Testis (tissue), 5 donors: ENCODE results near the gene LHX4. TPM values are rescaled to one million over a fixed set of nuclear protein-coding genes. Genes with fewer than 3 reads are reported as not detected.

Source experiments
- DNase-seq: peaks from one replicate; pipeline ENCODE4 v3.0.0-alpha.2; 2019
- H3K27ac ChIP-seq, 2 donors: fragments of 200-600 bp; sonication (generic); one replicate each; pipeline ENCODE4 v1.5.1; 2019
- H3K27me3 ChIP-seq: fragments of 200-600 bp; sonication (generic); one replicate; pipeline ENCODE4 v1.5.1; 2019
- H3K36me3 ChIP-seq: fragments of 200-600 bp; sonication (generic); one replicate; pipeline ENCODE4 v1.5.1; 2017; ENCODE audit warnings: low read depth; ENCODE audit errors: missing control alignments
- H3K4me1 ChIP-seq: fragments of 200-600 bp; sonication (generic); one replicate; pipeline ENCODE4 v1.5.1; 2019
- H3K4me3 ChIP-seq, 2 donors: fragments of 200-600 bp; sonication (generic); one replicate each; pipeline ENCODE4 v1.5.1; 2017 to 2019
- H3K9me3 ChIP-seq: fragments of 200-600 bp; sonication (generic); one replicate; pipeline ENCODE4 v1.5.1; 2017
- POLR2A ChIP-seq: fragments of 450-650 bp; IDR thresholded peaks from one replicate; pipeline ENCODE4 v1.6.1; 2017; ENCODE audit warnings: antibody characterized with exemption, mild to moderate bottlenecking, moderate library complexity
- WGBS, 2 donors: methylation state at CpG; one replicate each; pipeline ENCODE4 v1.1.5; 2018; 5-methylcytosine and 5-hydroxymethylcytosine counted together
- intact Hi-C: fragments of 100-400 bp; cut with DNase I; formaldehyde crosslinking; loops from one replicate; pipeline ENCODE4 v1.15.1; 2023; ENCODE audit warnings: low total_unique reads
- long read RNA-seq, 2 donors: transcript quantifications; one replicate each; lab custom pipeline, GENCODE V29; 2026
- polyA plus RNA-seq: library from polyadenylated mRNA; stranded (reverse); fragments of 350-450 nt; fragmentation: Illumina TruSeq; extraction: RNeasy Lipid Tissue Mini Kit (QIAGEN cat#74804); gene quantifications from one replicate; pipeline ENCODE4 v1.2.3, GENCODE V29; 2014; ENCODE audit warnings: low read depth, low replicate concordance; ENCODE audit not compliant: insufficient read depth
- total RNA-seq, 2 donors: library from RNA; depleted of rRNA; stranded (reverse); fragments of >200 nt; gene quantifications; one replicate each; pipeline ENCODE4 v1.2.3, GENCODE V29; 2016
- TF ChIP-seq, protein P1 (sequence below), 3 experiments: fragments of 450-650 bp in 2 of 3; fragments of 200-600 bp in 1 of 3; sonication (generic) in 1 of 3; IDR thresholded peaks; one replicate each; pipeline ENCODE4 v1.5.1; 2016 to 2019; ENCODE audit warnings: antibody characterized with exemption in 3 of 3, mild to moderate bottlenecking in 2 of 3, moderate library complexity in 1 of 3

LHX4 gene
- 1 to 10 TPM in 1 of 2 donors, under 1 TPM in 1; 0.63 to 1.3 TPM for total RNA-seq
- polyA plus RNA-seq = 5.2 TPM
- long read RNA-seq, donor 1 = 0 reads
- long read RNA-seq, donor 2 = 0 reads

DNA sequence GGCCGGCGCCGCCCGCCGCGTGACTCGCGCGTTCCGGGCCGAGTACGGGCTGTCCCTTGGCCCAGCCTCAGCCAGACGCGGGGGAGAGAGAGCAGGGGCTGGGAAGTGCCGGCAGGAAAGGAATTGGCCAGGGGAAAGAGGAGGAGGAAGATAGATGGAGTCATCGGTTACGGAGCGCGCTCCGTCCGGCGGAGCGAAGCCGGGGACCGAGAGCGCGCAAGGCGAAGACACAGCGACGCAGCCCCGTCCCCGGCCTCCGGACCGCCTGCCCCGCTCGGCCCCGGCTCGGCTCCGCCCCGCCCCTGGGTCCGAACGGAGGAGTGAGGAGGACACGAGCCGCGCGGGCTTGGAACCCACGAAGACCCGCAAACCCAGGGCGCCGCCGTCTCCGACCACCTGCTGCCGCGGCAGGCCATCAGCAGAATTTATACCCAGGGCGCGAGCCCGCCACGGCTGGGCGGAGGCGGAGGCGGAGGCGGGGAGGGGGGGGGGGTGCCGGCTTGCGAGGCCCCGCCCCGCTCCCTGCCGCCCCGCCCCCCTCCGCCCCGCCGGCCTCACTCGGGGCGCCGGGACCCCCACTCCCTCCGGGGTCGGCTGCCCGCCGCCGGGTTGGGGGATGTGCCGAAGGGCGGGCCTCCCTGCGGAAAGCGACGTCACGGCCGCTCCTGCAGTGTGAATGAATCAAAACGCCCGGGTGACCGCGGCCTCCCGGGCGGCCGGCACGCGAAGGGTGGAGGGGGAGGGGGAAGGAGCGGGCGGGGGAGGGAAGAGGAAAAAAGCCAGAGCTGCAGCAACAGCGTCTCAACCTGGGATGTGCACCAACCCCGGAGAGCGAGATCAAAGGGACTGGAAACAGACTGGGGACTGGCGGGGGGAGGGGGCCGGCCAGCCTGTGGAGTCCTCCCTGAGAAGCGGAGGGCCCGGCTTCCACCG lies at the start of gene LHX4:
Gene LHX4, plus strand, starts transcription at position 782 of the 933 bp plus-strand sequence. CDS start 266 bp downstream, outside the sequence.
- TF ChIP-seq, protein P1, sequence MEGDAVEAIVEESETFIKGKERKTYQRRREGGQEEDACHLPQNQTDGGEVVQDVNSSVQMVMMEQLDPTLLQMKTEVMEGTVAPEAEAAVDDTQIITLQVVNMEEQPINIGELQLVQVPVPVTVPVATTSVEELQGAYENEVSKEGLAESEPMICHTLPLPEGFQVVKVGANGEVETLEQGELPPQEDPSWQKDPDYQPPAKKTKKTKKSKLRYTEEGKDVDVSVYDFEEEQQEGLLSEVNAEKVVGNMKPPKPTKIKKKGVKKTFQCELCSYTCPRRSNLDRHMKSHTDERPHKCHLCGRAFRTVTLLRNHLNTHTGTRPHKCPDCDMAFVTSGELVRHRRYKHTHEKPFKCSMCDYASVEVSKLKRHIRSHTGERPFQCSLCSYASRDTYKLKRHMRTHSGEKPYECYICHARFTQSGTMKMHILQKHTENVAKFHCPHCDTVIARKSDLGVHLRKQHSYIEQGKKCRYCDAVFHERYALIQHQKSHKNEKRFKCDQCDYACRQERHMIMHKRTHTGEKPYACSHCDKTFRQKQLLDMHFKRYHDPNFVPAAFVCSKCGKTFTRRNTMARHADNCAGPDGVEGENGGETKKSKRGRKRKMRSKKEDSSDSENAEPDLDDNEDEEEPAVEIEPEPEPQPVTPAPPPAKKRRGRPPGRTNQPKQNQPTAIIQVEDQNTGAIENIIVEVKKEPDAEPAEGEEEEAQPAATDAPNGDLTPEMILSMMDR (IDR thresholded peaks at IDR 0.05) = no peak
- TF ChIP-seq POLR2A = no peak

DNA sequence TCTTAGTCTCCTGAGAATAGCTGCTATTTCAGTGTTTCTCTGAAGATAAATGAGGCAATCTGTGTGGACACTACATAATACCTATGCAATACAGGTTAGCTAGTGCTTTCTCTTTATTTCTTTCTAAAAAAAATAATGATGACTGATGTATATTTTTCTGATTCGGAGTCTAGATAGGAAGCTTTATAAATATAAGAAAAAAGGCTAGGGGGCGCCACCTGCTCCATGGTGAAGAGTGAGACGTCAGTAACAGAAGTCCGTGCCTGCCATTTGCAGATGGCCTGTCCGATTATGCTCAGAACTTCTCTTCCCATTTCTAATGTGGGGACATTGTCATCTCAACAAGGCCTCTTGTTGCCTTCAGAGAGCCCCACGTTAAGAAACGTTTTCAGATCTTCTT lies 49.0 kb upstream of the LHX4 start:
- WGBS, 2 donors = 76 to 77% methylated on average over 7 of the region's 7 CpGs

More for the DNA sequence above, at the start of gene LHX4:
- Histone ChIP-seq H3K9me3 (no peaks in the 10 kb centered on the region), H3K27me3 (no peaks in the 10 kb centered on the region), H3K4me3 (peak within 1 kb of the TSS; percentile 51 to 68), H3K36me3 (no peaks in the 10 kb centered on the region), H3K27ac (no peak within 1 kb of the TSS), H3K4me1 (peaks cover 19% of the 10 kb centered on the region)
- peak; percentile 43 for DNase-seq
- intact Hi-C loops = no loop called here
- 0% methylated on average over 46 to 81 of the region's 105 CpGs for WGBS, 2 donors

DNA sequence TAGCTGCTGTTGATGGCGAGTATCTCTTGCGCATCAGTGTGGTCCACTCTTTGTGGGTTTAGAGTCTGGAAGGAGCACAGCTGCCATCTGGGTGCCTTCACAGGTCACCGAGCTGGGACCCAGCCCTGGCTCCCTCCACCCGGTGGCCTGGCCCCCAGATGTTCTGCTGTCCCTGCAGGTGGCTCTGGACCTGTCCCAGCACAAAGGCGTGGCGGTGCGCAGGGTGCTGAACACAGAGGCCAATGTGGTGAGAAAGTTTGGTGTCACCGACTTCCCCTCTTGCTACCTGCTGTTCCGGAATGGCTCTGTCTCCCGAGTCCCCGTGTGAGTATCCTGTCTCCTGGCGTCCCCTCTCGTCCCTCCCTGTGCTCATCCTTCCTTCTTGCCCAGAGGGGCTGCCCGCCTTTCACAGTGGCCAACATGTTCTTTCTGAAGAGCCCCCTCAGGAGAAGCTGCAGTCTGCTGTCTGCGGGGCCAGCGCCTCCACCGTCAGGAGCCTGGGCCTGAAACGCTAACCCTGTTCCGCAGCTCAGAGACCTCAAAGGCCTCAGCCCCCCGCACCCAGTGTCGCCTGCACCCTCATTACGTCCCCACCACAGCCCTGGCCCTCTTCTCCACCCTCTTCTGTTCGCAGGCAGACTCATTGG lies 47.9 kb upstream of the LHX4 start:
- no peaks in the 10 kb centered on the region for H3K36me3 ChIP-seq

More for the DNA sequence above, 49.0 kb upstream of the LHX4 start:
- no peaks in the 10 kb centered on the region for H3K36me3 ChIP-seq
- DNase-seq = peak; percentile 42
- H3K27me3 ChIP-seq = no peaks in the 10 kb centered on the region
- TF ChIP-seq, protein P1 (IDR thresholded peaks at IDR 0.05) = peak in 2 of 3 experiments; percentile 30 to 33
- no peak for TF ChIP-seq POLR2A
- H3K9me3 ChIP-seq = no peaks in the 10 kb centered on the region
- no peaks in the 10 kb centered on the region for H3K4me1 ChIP-seq
- intact Hi-C loops = no loop called here
- H3K4me3 ChIP-seq = no peak overlapping the region
- H3K27ac ChIP-seq = no peak overlapping the region

DNA sequence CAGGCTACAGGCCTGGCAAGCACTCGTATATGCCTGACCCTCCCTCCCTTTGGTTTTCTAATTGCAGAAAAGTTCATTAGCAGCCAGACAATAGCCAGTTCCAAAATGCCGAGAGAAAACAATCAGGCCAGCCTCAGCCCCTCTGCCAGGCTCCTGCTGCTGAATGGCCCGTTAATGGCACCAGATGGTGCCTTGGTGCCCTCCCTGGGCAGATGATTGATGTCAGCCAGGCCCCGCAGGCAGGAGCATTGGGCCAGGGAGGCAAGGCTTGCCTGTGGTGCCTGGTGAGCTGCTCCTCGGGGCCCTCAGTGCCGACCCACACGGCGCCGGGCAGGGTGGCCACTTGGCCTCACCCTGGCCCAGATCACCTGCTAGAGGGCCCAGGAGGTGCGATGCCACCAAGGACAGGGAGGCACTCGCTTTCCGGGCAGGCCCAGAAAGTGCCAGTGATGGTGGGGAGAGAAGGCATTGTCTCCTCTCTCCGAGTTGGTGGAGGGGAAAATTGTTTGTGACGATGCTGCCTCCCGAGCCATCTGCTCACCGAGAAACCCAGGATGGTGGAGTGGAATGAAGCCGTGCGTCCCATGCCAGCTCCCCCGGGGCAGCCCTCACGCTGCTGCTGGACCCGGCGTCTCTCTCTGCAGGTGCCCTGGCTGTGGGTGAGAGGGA lies 47.3 kb upstream of the LHX4 start:
- DNase-seq = no peak
- H3K4me1 ChIP-seq = no peaks in the 10 kb centered on the region
- H3K9me3 ChIP-seq = no peaks in the 10 kb centered on the region
- no peak overlapping the region for H3K4me3 ChIP-seq
- TF ChIP-seq, protein P1 (IDR thresholded peaks at IDR 0.05) = no peak
- no peak for TF ChIP-seq POLR2A
- 89 to 91% methylated on average over 13 to 21 of the region's 22 CpGs for WGBS, 2 donors
- H3K36me3 ChIP-seq = no peaks in the 10 kb centered on the region
- no peak overlapping the region for H3K27ac ChIP-seq
- intact Hi-C loops = no loop called here
- H3K27me3 ChIP-seq = no peaks in the 10 kb centered on the region

More for the DNA sequence above, 47.9 kb upstream of the LHX4 start:
- no peak for DNase-seq
- intact Hi-C loops = no loop called here
- WGBS, 2 donors = 88 to 92% methylated on average over 23 of the region's 23 CpGs
- no peak for TF ChIP-seq POLR2A
- TF ChIP-seq, protein P1 (IDR thresholded peaks at IDR 0.05) = no peak
- no peaks in the 10 kb centered on the region for H3K9me3 ChIP-seq
- no peak overlapping the region for H3K27ac ChIP-seq
- no peaks in the 10 kb centered on the region for H3K4me1 ChIP-seq
- no peak overlapping the region for H3K4me3 ChIP-seq
- no peaks in the 10 kb centered on the region for H3K27me3 ChIP-seq
